Neural cell (in vitro differentiated cells): ENCODE results near the gene GIPC2. TPM values are rescaled to one million over a fixed set of nuclear protein-coding genes. Genes with fewer than 3 reads are reported as not detected.

ENCODE experiments used
- H2AFZ ChIP-seq: fragments of 200-600, 300-800 bp; sonication (generic), shearing (Covaris generic); 2 replicates; pipeline ENCODE4 v1.6.0; 2014; ENCODE audit warnings: low read depth, mild to moderate bottlenecking, antibody characterized with exemption, low read length, moderate library complexity
- H3F3A ChIP-seq: fragments of 200-600 bp; shearing (Covaris generic); 2 replicates; pipeline ENCODE4 v1.6.1; 2016; ENCODE audit warnings: mild to moderate bottlenecking, moderate library complexity, mixed read lengths, antibody characterized with exemption, low read length; ENCODE audit not compliant: insufficient read depth, poor library complexity, severe bottlenecking
- H3K27ac ChIP-seq: fragments of 200-600, 300-800 bp; sonication (generic), shearing (Covaris generic); 2 replicates; pipeline ENCODE4 v1.5.1; 2014; ENCODE audit warnings: mild to moderate bottlenecking, low read length, moderate library complexity
- H3K27me3 ChIP-seq: fragments of 300-800, 200-600 bp; sonication (generic), shearing (Covaris generic); 2 replicates; pipeline ENCODE4 v1.6.0; 2014; ENCODE audit warnings: mild to moderate bottlenecking, low read depth, low read length, moderate library complexity; ENCODE audit not compliant: insufficient read depth
- H3K36me3 ChIP-seq: fragments of 300-800, 200-600 bp; sonication (generic), shearing (Covaris generic); 2 replicates; pipeline ENCODE4 v1.5.1; 2014; ENCODE audit warnings: mild to moderate bottlenecking, antibody characterized with exemption, low read length, moderate library complexity; ENCODE audit not compliant: insufficient read depth
- H3K4me2 ChIP-seq: fragments of 300-800, 200-600 bp; sonication (generic), shearing (Covaris generic); 2 replicates; pipeline ENCODE4 v1.6.0; 2014; ENCODE audit warnings: mild to moderate bottlenecking, low read length
- H3K4me3 ChIP-seq: fragments of 300-800, 200-600 bp; sonication (generic), shearing (Covaris generic); 2 replicates; pipeline ENCODE4 v1.5.1; 2014; ENCODE audit warnings: mild to moderate bottlenecking, low read length, moderate library complexity
- H3K79me2 ChIP-seq: fragments of 200-600 bp; shearing (Covaris generic); replicated peaks from 2 replicates; pipeline ENCODE4 v1.6.0; 2014; ENCODE audit warnings: mild to moderate bottlenecking, low read length, moderate library complexity; ENCODE audit not compliant: insufficient read depth
- H3K9ac ChIP-seq: fragments of 300-800, 200-600 bp; sonication (generic), shearing (Covaris generic); 2 replicates; pipeline ENCODE4 v1.6.1; 2016; ENCODE audit warnings: mild to moderate bottlenecking, low read length, mixed read lengths
- H3K9me2 ChIP-seq: fragments of 200-600 bp; shearing (Covaris generic); 2 replicates; pipeline ENCODE4 v1.6.1; 2016; ENCODE audit warnings: mild to moderate bottlenecking, low read length, mixed read lengths; ENCODE audit not compliant: insufficient read depth
- H3K9me3 ChIP-seq: fragments of 200-600, 300-800 bp; sonication (generic), shearing (Covaris generic); 2 replicates; pipeline ENCODE4 v1.6.1; 2016; ENCODE audit warnings: mild to moderate bottlenecking, mixed run types, low read length, moderate library complexity, mixed read lengths
- H4K20me1 ChIP-seq: fragments of 200-600 bp; shearing (Covaris generic); 2 replicates; pipeline ENCODE4 v1.6.1; 2016; ENCODE audit warnings: mild to moderate bottlenecking, mixed run types; ENCODE audit not compliant: insufficient read depth
- EP300 ChIP-seq: fragments of 450-650 bp; conservative IDR thresholded peaks from 2 replicates; pipeline ENCODE4 v1.6.1; 2014; ENCODE audit warnings: antibody characterized with exemption, mild to moderate bottlenecking, moderate library complexity; ENCODE audit not compliant: poor library complexity, severe bottlenecking
- EZH2 ChIP-seq: fragments of 200-600, 300-800 bp; shearing (Covaris generic), sonication (generic); IDR thresholded peaks from 2 replicates; pipeline ENCODE4 v1.6.1; 2014; ENCODE audit warnings: antibody characterized with exemption, low read length, borderline replicate concordance, mild to moderate bottlenecking; ENCODE audit not compliant: insufficient read depth, poor library complexity, severe bottlenecking
- MXI1 ChIP-seq: fragments of 450-650 bp; conservative IDR thresholded peaks from 2 replicates; pipeline ENCODE4 v1.6.1; 2014; ENCODE audit warnings: antibody characterized with exemption, mild to moderate bottlenecking; ENCODE audit not compliant: poor library complexity, severe bottlenecking
- POLR2AphosphoS5 ChIP-seq: IDR thresholded peaks from 2 replicates; pipeline ENCODE4 v1.6.1; 2012
- RAD21 ChIP-seq: fragments of 450-650 bp; conservative IDR thresholded peaks from 2 replicates; pipeline ENCODE4 v1.6.1; 2014; ENCODE audit warnings: antibody characterized with exemption, mild to moderate bottlenecking, moderate library complexity
- SMC3 ChIP-seq: fragments of 450-650 bp; conservative IDR thresholded peaks from 2 replicates; pipeline ENCODE4 v1.6.1; 2014; ENCODE audit warnings: antibody characterized with exemption, mild to moderate bottlenecking, moderate library complexity; ENCODE audit not compliant: poor library complexity
- TAF1 ChIP-seq: IDR thresholded peaks from 2 replicates; pipeline ENCODE4 v1.6.1; 2012; ENCODE audit warnings: low read depth
- polyA plus RNA-seq: library from polyadenylated mRNA; depleted of rRNA; stranded (reverse); fragments of >200 nt; gene quantifications from 2 replicates; pipeline ENCODE4 v1.2.3, GENCODE V29; 2014
- TF ChIP-seq, protein P1 (sequence below): fragments of 450-650 bp; IDR thresholded peaks from 2 replicates; pipeline ENCODE4 v1.5.1; 2014; ENCODE audit warnings: antibody characterized with exemption, mild to moderate bottlenecking, moderate library complexity; ENCODE audit not compliant: poor library complexity, severe bottlenecking
- TF ChIP-seq, protein P2 (sequence below): IDR thresholded peaks from 2 replicates; pipeline ENCODE4 v1.6.1; 2012; ENCODE audit warnings: borderline replicate concordance

Gene GIPC2
- polyA plus RNA-seq, 1 donor from 2014 or later = 1.3 TPM

DNA sequence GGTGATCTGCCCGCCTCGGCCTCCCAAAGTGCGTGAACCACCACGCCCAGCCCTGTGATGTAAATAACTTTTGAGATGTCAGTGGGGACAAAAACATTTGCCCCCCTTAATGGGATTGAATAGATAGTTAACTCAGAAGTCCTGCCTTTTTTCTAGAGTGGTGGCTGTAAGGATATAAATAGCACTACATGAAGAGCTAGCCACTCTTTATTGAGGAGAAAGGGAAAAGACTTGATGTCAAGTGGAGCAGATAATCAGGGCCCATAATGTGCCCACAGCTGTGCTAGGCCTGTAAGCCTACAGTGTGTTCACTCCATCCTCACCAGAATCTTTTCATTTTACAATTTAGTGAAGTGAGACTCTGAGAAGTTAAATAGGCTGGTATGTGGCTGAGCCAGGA lies 3.6 kb downstream of the GIPC2 start:
- Histone ChIP-seq H4K20me1 (no peaks in the 10 kb centered on the region), H3F3A (no peaks in the 10 kb centered on the region), H3K27me3 (peaks cover 40% of the 10 kb centered on the region), H3K79me2 (no peaks in the 10 kb centered on the region), H3K9ac (no peak overlapping the region), H3K36me3 (no peaks in the 10 kb centered on the region), H3K27ac (no peak overlapping the region), H3K9me2 (no peaks in the 10 kb centered on the region), H3K4me2 (no peak overlapping the region), H3K9me3 (no peaks in the 10 kb centered on the region), H2AFZ (no peak overlapping the region), H3K4me3 (no peak overlapping the region)
- TF ChIP-seq POLR2AphosphoS5 (no peak), RAD21 (no peak), EZH2 (no peak), SMC3 (no peak), EP300 (no peak), MXI1 (no peak)
- TF ChIP-seq, protein P1, sequence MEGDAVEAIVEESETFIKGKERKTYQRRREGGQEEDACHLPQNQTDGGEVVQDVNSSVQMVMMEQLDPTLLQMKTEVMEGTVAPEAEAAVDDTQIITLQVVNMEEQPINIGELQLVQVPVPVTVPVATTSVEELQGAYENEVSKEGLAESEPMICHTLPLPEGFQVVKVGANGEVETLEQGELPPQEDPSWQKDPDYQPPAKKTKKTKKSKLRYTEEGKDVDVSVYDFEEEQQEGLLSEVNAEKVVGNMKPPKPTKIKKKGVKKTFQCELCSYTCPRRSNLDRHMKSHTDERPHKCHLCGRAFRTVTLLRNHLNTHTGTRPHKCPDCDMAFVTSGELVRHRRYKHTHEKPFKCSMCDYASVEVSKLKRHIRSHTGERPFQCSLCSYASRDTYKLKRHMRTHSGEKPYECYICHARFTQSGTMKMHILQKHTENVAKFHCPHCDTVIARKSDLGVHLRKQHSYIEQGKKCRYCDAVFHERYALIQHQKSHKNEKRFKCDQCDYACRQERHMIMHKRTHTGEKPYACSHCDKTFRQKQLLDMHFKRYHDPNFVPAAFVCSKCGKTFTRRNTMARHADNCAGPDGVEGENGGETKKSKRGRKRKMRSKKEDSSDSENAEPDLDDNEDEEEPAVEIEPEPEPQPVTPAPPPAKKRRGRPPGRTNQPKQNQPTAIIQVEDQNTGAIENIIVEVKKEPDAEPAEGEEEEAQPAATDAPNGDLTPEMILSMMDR = no peak
- TF ChIP-seq, protein P2, sequence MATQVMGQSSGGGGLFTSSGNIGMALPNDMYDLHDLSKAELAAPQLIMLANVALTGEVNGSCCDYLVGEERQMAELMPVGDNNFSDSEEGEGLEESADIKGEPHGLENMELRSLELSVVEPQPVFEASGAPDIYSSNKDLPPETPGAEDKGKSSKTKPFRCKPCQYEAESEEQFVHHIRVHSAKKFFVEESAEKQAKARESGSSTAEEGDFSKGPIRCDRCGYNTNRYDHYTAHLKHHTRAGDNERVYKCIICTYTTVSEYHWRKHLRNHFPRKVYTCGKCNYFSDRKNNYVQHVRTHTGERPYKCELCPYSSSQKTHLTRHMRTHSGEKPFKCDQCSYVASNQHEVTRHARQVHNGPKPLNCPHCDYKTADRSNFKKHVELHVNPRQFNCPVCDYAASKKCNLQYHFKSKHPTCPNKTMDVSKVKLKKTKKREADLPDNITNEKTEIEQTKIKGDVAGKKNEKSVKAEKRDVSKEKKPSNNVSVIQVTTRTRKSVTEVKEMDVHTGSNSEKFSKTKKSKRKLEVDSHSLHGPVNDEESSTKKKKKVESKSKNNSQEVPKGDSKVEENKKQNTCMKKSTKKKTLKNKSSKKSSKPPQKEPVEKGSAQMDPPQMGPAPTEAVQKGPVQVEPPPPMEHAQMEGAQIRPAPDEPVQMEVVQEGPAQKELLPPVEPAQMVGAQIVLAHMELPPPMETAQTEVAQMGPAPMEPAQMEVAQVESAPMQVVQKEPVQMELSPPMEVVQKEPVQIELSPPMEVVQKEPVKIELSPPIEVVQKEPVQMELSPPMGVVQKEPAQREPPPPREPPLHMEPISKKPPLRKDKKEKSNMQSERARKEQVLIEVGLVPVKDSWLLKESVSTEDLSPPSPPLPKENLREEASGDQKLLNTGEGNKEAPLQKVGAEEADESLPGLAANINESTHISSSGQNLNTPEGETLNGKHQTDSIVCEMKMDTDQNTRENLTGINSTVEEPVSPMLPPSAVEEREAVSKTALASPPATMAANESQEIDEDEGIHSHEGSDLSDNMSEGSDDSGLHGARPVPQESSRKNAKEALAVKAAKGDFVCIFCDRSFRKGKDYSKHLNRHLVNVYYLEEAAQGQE = no peak

DNA sequence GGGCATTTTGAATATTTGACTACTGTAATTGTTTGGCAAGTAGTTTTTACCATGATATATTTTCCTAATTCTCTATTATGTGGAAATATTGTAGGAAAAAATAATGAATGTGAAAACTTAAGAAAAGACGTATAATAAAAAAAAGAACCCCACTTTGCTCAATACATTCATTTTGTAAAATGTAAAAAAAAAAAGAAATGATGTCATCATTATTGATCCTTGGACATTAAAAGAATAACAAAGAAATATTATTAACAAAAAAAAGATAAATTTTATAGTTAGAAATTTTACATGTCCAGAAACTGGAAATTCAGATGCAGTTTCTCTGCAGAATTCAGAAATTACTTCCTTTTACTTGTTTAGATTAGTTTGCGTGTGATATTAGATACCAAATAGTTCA lies 5.2 kb downstream of the GIPC2 start:
- no peak overlapping the region for H2AFZ ChIP-seq
- H3K4me2 ChIP-seq = no peak overlapping the region
- H3K36me3 ChIP-seq = no peaks in the 10 kb centered on the region
- H3K27ac ChIP-seq = no peak overlapping the region
- H3K9me3 ChIP-seq = no peaks in the 10 kb centered on the region
- peaks cover 24% of the 10 kb centered on the region for H3K27me3 ChIP-seq
- no peaks in the 10 kb centered on the region for H3K9me2 ChIP-seq
- no peaks in the 10 kb centered on the region for H4K20me1 ChIP-seq
- H3F3A ChIP-seq = no peaks in the 10 kb centered on the region
- H3K4me3 ChIP-seq = no peak overlapping the region
- no peaks in the 10 kb centered on the region for H3K79me2 ChIP-seq
- no peak for TF ChIP-seq SMC3
- TF ChIP-seq RAD21 = no peak
- TF ChIP-seq, protein P2 = no peak
- no peak for TF ChIP-seq TAF1
- no peak for TF ChIP-seq POLR2AphosphoS5
- no peak for TF ChIP-seq MXI1
- H3K9ac ChIP-seq = no peak overlapping the region
